Measurements from ENCODE around the gene PROCA1. TPM values are rescaled to one million over a fixed set of nuclear protein-coding genes. Genes with fewer than 3 reads are reported as not detected.

Gene PROCA1
- total and polyA plus RNA-seq, 2 of the 13 experiments (the other 11 are each of a cell fraction or from before 2014, with no cell fraction given) = 0.73 to 1.5 TPM

GRCh38 chr17:28733346-28733745 lies 21.7 kb upstream of the PROCA1 start (continued):
- TF ChIP-seq NR1H2 (CRISPR knock-in tag; IDR thresholded peaks at IDR 0.05; ENCODE audit: borderline replicate concordance, low read depth) (no peak), ZNF691 (CRISPR knock-in tag; IDR thresholded peaks at IDR 0.05; ENCODE audit: borderline replicate concordance, low read depth) (no peak), ZFP91 (CRISPR knock-in tag; IDR thresholded peaks at IDR 0.05; ENCODE audit: borderline replicate concordance) (no peak), ZHX2 (IDR thresholded peaks at IDR 0.05; ENCODE audit: low read depth) (no peak), ZHX2 (CRISPR knock-in tag; IDR thresholded peaks at IDR 0.05; ENCODE audit: borderline replicate concordance) (no peak), CBX2 (IDR thresholded peaks at IDR 0.05; ENCODE audit: low read depth, low read length) (no peak), CBX2 (CRISPR knock-in tag; IDR thresholded peaks at IDR 0.05; ENCODE audit: low read depth) (no peak)

All from HepG2 (cell line).